Stimulated activated CD4-positive, alpha-beta T cell treated with anti-CD3 and anti-CD28 coated beads, Interleukin-15, amount 100 ng/mL, for 48 hours (primary cell): ENCODE measurements around the gene ANKRD62.

Source experiments
- DNase-seq, 2 donors: peaks; one replicate each; pipeline ENCODE4 v3.0.0-alpha.2; 2020; ENCODE audit warnings: low read depth in 2 of 2

Gene ANKRD62

DNA sequence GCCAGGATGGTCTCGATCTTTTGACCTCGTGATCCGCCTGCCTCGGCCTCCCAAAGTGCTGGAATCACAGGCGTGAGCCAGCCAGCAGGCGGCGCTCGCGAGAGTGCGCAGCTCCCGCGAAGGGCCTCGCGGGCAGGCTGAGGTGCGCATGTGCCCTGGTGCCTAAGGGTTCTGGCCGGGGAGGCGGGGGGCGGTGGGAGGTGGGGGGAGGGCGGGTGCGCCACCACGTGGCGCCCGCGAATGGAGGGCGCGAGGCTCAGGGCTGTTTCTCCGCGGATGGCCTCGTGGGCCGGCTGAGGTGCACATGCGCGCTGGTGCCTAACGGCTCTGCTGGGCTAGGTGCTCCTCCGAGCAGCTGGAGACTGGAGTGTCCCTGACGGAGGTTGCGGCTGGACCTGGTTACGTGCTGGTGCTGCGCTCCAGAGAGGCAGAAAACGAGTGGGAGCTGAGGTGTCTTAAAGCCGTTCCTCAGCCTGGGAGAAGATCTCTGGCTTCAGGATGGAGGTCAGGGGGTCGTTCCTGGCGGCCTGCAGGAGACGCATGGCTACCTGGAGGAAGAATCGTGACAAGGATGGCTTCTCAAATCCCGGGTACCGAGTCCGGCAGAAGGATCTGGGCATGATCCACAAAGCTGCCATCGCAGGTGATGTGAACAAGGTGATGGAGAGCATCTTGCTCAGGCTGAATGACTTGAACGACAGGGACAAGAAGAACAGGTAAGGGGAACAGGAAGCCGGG, at the start of gene ANKRD62:
Gene ANKRD62, plus strand, starts transcription at position 324 of the 738 bp plus-strand sequence. Its CDS starts 175 bp downstream, at position 499.
- DNase-seq, result no peak

DNA sequence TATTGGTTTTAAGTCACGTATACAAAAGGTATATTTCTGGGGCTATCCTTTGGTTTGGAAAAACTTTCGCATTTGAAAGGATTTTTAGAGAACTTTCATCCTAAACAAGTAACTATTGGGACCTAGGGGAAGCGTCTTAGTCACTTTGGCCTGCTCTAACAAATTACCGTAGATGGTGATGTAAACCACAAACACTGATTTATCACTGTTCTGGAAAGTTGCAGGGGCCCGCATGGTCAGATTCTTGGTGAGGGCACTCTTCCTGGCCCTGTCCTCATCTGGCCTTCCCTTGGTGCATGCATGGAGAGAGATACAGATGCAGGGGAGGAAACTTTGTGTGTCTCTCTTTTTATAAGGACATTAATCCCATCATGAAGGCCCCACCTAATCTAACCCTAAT, 49.1 kb upstream of the ANKRD62 start:
- DNase-seq, result no peak

DNA sequence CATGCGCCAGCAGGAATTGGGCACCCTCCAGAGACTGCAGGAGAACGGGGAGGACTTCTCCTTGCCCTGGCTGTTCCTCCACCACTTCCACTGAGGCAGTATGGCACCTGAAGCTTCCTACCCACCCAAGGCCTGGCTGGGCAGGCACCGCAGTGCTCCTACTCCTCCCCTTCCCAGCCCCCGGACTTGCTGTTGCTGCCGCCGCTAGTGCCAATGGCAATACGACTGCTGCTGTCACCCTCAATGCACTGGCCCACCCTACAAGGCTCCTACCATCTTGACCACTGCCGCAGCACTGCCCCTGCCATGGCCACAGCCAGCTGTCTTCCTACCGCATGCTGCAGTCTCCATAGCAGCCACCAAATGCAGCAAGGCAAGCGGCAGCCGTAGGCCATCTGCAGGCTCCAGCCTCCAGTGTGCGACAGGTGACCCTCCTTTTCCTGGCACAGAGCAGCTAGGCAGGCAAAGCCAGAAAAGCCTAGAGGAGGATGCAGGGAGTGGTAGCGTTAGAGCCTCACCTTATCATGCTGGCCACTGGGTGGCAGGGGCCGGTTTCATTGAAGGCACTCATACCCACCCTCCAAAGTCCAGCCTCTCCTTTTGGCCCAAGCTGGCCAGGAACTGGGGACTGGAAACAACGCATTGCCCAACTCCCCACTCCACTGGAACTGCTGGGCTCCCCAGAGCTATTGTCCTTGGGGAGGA, 47.4 kb upstream of the ANKRD62 start:
- DNase-seq, result no peak

DNA sequence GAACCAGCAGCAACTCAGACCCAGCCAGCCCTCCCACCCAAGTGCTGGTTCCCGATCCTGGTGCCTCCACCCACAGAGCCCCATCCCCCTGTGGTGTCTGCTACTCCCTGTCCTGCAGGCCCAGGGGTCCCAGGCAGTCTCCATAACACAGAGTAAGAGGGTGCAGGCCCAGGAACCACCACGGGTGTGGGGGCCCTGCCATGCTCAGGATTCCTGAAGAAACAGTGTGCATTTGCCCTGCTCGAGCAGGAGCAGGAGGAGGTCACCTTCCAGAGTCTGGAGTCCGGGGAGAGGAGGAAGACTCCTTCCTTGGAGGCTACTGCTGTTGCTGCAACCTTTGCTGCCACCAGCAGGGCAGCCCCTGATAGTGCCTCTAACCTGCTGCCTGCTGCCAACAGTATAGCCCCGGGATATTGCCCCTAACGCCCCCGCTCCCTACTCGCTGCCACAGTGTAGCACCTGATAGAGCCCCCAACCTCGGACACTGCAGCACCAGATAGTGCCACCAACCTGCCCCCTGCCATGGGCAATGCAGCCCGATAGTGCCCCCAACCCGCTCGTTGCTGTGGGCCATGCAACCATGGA, 46.8 kb upstream of the ANKRD62 start:
- DNase-seq, result no peak

DNA sequence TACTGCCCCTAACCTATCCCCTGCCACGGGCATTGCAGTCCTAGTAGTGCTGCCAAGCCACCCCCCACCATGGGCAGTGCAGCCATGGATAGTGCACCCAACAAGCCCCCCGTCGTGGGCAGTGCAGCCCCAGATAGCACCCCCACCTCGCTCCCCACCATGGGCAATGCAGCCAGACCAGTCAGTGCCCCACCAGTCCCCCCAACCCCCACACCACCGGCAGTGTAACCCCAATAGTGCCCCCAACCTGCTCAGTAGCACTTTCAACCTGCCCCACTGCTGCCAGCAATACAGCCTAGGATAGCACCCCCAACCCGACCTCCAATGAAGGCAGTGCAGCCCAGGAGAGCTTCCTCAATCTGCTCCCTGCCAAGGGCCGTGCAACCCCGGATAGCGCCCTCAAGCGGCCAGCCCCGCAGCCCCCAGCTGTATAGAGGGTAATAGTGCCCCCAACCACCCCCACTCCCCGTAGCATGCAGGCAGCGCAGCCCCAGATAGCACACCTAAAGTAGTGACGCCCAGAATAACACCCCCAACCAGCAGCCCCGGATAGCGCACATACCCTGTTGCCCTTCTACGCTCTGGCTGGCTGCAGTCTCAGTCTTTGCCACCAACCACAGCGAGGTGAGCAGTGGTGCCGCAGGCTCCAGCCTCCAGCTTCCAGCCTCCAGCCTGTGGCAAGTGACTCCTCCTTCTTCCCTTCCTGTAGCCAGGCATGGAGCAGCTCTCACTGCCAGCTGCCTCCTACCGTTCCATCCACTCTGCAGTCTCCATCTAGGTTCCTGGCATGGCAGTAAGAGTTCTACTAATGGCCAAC, 45.4 kb upstream of the ANKRD62 start:
- DNase-seq, result no peak

DNA sequence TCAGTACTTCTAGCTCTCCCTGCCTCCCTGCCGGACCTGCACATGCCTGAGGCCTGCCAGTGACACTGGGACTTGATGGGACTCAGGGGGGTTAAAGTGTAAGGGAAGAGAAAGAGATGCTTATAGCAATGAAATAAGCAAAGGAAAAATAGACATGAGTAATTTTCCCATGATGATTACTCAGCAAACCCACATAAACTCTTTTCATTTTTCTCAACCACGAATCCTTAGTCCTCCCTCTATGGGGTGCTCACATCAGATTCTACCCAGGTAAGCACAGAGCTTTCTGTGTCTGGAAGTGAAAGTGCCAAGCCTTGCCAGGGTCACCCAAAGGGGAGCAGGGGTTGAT, 44.8 kb upstream of the ANKRD62 start:
- DNase-seq, result no peak

DNA sequence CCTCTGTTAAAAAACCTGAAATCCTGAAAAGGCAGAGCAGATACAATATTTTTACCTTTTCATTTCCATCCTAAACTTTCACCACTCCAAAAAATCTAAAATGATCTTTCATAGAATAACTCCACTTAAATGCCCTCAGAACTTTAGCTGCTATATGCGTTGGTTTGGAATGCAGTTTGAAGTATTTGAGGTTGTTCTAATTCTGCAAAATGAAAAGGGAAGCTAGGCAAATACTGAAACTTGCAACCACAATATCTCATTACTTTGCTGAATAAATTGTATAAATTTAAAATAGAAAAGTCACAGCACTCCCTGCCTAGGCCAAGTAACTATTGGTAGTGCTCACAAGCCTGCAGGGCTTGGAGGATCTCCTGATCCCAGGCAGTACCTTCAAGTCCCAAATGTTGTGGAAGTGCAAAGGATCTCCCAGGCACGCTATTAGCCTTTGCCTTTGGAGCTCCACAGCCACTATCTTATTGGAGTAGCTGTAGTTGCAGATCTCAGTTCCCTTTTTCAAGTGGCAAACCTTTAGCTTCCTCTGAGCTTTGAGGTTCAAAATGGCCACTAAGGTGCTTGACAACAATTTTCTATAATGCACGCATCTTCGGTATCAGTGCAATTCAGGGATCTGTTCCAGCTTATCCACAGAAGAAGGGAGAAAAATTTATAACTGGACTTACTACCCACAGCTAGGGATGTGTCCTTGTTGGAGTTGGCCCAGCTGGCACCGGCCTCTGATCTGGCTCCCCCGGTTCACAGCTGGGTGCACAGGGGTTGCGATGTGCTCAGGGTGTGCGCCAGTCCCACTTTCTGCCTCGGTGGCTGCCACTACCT, 43.4 kb upstream of the ANKRD62 start:
- no peak for DNase-seq

DNA sequence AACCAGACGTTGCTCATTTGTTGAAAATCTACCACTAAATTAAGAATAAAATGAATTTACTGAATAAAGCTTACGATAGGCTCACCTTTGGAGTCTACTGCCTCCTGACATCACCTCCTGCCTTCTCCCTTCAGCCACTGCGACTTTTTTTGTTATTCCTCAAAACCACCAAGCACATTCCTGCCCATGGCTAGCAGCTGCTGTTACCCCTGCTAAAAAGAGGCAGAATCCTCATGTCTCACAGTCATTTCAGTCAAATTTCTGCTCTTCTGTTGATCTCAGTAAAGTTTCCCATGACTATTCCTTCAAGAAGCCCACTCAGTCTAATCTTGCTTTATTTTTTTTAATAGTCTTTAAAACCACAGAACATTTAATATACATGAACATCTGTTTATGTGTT, 40.8 kb upstream of the ANKRD62 start:
- DNase-seq, result no peak

DNA sequence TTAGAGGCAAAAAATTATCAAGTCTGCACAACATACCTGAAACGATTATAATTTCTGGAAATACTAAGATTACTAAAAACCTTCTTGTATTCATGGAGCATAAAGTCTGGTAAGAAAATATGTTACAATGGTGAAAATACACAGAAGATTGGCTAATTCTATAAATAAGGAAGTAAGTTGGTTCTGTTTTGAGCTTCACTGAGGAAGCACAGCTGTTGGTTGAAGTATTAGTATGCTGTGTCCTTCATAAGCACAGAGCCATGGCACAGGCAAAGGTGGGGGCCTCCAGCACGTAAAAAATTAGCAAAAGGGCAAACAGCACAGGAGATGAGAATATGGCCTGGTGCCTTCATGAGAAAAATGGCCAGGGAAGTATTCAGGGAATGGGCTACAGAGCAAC, 40.4 kb upstream of the ANKRD62 start:
- no peak for DNase-seq

DNA sequence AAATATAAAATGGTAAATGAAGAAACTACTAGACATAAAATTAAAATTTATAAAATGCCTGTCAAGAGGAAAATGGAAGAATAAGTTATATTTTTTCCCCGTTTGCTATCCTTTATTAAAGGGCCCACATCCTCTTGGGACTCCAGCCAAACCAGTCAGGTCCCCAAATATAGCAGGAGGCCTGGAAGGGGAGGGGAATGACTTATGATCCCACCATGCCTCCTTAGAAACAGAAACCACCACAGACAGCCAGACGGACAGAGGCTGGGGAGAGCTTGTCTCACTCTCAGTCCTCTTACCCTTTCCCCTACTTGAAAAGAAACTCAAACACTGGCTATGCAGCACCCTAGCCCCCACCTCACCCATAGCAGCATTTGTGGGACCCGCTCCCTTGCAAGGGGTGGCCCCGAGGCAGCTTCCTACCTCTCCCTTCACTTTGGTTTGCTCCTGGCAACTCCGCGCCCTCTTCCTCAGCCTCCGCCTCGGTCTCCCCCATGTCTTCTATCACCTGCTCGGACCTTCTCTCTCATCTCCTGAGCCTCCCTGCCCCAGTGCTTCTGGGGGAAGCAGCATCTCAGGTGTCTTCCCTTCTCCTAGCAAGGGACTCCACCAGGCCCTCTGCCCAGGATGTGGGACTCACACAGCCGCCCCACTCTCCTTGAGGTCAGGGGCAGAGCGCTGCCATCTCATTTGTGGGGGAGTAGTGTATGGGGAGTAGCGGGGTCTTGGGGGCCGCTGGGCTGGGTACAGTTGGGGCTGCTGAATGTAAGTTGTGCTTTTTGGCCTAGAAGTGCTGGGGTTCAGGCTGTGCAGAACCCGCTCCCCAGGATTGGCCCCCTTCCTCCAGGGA, 37.4 kb upstream of the ANKRD62 start:
- no peak for DNase-seq

DNA sequence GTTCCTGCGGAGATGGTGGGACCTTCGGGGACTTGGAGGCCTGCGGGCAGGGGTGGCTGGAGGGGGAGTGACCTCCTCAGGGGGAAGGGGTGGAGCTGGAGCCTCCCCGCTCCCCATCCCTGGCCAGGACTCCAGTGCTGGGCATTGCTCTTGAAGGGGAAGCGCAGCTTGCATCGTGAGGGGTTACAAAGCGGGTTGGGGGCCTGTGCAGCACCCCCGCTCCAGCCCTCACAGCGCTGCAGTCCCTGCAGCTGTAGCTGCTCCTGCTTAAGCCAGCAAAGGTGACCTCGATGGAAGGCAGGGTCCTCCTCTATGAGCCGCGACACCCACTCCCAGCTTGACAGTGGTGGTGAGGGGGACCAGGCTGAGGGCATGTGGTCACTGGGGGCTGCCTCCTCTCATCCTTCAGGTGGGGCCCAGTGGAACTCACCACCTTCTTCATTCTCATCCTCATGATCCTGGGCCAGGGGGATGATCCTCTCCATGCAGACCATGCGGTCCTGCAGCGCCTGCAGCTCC, 36.7 kb upstream of the ANKRD62 start:
- DNase-seq, result no peak

DNA sequence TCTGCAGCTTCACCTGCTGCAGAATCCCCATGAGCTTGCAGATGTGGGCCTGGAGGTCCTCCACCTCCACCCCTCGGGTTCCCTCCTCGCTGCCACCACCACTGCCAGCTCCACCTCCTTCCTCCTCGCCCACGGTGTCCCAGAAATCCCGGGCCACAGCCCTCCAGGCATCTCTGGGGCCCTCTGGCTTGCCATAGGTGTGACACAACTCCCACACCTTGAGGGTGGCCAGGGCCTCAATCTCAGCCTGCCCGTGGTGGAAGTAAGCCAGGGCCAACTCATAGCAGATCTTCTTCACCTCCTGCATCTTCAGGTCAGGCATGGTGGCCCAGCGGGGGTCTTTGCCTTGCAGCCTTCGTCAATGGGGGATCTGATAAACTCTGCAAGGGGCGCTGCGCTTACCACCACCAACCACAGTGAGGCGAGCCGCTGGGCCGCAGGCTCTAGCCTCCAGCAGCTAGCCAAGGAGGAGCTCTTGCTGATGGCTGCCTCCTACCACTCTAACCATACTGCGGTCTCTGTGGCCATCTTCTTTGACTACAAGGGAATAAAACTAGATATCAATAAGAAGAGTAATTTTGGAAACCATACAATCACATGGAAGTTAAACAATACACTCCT, 36.1 kb upstream of the ANKRD62 start:
- no peak for DNase-seq

DNA sequence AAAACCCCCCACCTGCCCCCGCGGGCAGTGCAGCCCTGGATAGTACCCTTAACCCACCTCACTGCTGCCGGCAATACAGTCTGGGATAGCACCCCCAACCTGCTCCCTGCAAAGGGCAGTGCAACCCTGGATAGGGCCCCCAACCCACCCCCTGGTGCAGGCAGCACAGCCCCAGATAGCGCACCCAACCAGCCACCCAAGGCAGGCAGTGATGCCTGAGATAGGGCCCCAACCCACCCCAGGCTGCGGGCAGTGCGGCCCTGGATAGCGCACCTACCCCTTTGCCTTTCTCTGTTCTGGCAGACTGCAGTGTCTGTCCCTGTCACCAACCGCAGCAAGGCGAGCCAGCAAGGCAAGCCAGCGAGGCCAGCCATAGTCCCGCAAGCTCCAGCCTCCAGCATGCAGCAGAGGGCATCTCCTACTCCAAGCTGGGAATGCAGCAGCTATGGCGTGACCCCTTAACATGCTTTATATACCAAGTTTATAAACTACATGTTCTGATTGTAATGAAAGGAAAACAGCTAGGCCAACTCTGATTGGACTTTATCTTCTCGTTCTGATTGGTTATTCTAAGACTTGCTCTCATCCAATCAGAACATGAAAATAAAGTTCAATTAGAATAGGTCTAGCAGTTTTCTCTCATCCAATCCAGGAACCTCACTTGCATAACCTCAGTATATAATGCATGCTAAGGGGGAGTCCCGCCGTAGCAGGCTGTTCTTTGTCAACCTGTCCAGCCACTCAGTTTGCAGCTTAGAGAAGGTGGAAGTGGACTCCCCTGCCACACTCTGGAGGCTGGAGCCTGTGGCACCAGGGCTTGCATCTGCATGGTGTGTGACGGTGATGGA, 34.1 kb upstream of the ANKRD62 start:
- DNase-seq, result no peak

DNA sequence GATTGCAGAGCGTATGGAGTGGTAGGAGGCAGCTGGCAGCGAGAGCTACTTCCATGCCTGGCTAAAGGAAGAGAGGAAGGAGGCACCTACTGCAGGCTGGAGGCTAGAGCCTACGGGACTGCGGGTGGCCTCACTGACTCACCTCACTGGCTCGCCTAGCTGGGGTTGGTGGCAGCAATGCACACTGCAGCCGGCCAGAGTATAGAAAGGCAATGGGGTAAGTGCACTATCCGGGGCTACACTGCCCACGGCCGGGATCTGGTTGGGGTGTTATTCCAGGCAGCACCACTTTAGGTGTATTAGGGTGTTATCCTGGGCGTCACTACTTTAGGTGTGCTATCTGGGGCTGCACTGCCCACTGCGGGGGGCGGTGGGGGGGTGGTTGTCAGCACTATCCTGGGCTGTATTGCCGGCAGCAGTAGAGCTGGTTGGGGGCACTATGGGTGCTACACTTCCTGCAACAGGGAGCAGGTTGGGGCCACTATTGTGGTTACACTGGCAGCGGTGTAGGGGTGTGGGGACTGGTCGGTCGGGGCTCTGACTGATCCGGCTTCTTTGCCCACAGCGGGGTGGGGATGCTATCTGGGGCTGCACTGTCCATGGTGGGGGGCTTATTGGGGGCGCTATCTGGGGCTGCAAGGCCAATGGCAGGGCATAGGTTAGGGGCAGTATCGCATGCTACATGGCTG, 33.3 kb upstream of the ANKRD62 start:
- no peak for DNase-seq

DNA sequence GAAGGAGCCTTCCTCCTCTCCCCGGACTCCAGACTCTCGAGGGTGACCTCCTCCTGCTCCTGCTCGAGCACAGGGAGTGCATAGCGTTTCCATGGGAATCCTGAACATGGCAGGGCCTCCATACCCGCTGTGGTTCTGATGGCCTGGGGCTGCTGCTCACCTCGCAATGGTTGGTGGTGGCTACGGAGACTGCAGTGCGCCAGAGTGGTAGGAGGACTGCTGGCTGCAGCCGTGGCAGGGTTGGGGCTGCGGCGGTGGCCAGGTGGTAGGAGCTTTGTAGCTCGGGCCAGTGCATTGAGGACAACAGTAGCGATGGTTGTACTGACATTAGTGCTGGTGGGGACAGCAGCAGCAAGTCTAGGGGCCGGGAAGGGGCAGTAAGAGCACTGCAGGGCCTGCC, 32.0 kb upstream of the ANKRD62 start:
- DNase-seq, result no peak

DNA sequence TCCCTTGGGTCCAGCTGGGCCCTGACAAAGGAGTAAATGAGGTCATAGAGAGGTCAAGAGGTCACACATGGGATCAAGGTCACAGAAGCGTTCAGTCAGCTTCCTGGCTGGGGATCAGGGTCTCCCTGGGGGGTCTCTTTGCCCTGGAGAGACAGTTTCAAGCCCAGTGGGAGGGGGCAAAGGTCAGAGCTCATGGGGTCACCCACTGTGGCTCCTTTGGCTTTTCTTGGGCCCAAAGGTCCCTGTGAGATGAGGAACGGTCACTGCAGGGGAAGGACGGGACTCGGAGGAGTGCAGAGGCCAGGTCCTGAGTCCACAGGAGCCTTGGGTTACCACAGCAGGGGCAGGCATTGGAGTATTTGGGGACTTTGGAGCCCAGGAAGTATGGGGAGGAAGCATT, 30.7 kb upstream of the ANKRD62 start:
- DNase-seq, result no peak

DNA sequence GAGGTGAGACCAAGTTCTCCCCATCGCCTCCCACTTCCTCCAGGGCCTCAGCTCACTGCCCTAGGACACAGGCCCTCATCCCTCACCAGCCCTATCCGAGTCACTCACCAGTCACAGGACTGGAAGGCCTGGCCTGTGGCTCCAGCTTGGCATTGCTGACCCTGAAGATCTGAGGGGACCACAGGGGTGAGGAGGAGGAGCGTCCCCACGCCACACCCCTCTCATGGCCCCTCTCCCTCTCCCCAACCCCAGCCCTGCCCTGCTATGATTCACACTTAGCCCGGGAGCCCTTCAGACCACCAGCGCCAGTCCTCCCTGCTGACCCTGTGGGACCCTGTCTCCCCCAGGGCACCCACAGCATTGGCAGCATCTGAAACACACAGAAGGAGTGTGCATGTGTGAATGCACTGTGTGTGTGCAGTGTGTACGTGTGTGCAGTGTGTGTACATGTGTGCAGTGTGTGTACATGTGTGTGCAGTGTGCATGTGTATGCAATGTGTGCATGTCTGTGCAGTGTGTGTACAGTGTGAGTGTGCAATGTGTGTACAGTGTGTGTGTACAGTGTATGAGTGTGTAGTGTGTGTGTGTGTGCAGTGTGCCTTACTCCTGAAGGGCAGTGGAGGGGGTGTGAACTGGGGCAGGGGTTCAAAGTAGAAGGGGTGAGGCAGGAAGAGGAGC, 29.4 kb upstream of the ANKRD62 start:
- DNase-seq, result no peak

DNA sequence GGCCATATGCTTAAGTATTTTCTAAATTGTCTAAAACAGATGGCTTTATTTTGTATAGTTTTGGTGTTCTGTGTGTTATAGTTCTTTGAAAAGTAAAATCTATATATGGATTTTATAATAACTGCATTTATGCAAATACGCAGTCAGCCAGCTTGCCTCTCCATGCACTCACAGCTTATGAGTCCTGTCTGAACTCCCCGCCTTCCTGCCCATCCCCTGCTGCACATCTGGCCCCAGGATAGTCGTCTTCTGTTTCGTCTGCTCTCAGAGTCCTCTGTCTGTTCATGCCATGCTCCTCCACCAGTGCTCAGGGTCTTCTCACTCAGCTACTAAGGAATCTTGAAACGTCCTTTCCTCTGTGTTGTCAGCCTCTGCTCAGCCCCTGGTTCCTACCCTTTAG, 28.2 kb upstream of the ANKRD62 start:
- DNase-seq, result no peak
